Measurements from ENCODE around the gene SF3B4.
"Not testable (repeated sequence)": the region's sequence is repeated elsewhere in the genome, so short reads cannot be mapped to it uniquely, and the experiment has no call there.

DNA sequence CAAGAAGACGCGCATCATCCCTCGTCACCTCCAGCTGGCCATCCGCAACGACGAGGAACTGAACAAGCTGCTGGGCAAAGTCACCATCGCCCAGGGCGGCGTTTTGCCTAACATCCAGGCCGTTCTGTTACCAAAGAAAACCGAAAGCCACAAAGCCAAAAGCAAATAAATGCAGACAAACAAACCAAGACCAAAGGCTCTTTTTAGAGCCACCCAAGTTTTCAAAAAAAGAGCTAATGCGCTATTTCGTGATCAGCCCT is 40.5 kb downstream of the SF3B4 start:
- not testable (repeated sequence) for TF ChIP-seq CEBPB (IDR thresholded peaks at IDR 0.05); RAD21 (IDR thresholded peaks at IDR 0.05; ENCODE audit: low read depth); NFIC (IDR thresholded peaks at IDR 0.05); ZBTB7A (IDR thresholded peaks at IDR 0.05; ENCODE audit: low read depth); YY1 (IDR thresholded peaks at IDR 0.05; ENCODE audit: low read depth); EP300 (IDR thresholded peaks at IDR 0.05; ENCODE audit: borderline replicate concordance)
- TF ChIP-seq, protein P1, sequence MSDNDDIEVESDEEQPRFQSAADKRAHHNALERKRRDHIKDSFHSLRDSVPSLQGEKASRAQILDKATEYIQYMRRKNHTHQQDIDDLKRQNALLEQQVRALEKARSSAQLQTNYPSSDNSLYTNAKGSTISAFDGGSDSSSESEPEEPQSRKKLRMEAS (IDR thresholded peaks at IDR 0.05): not testable (repeated sequence)
- TF ChIP-seq, protein P2, sequence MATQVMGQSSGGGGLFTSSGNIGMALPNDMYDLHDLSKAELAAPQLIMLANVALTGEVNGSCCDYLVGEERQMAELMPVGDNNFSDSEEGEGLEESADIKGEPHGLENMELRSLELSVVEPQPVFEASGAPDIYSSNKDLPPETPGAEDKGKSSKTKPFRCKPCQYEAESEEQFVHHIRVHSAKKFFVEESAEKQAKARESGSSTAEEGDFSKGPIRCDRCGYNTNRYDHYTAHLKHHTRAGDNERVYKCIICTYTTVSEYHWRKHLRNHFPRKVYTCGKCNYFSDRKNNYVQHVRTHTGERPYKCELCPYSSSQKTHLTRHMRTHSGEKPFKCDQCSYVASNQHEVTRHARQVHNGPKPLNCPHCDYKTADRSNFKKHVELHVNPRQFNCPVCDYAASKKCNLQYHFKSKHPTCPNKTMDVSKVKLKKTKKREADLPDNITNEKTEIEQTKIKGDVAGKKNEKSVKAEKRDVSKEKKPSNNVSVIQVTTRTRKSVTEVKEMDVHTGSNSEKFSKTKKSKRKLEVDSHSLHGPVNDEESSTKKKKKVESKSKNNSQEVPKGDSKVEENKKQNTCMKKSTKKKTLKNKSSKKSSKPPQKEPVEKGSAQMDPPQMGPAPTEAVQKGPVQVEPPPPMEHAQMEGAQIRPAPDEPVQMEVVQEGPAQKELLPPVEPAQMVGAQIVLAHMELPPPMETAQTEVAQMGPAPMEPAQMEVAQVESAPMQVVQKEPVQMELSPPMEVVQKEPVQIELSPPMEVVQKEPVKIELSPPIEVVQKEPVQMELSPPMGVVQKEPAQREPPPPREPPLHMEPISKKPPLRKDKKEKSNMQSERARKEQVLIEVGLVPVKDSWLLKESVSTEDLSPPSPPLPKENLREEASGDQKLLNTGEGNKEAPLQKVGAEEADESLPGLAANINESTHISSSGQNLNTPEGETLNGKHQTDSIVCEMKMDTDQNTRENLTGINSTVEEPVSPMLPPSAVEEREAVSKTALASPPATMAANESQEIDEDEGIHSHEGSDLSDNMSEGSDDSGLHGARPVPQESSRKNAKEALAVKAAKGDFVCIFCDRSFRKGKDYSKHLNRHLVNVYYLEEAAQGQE (IDR thresholded peaks at IDR 0.05; ENCODE audit: low read depth): not testable (repeated sequence)

Data from Ishikawa (cell line).